ENCODE data around the gene TNPO3.
"Not testable (repeated sequence)": the region's sequence is repeated elsewhere in the genome, so short reads cannot be mapped to it uniquely, and the experiment has no call there.

Gene TNPO3

DNA sequence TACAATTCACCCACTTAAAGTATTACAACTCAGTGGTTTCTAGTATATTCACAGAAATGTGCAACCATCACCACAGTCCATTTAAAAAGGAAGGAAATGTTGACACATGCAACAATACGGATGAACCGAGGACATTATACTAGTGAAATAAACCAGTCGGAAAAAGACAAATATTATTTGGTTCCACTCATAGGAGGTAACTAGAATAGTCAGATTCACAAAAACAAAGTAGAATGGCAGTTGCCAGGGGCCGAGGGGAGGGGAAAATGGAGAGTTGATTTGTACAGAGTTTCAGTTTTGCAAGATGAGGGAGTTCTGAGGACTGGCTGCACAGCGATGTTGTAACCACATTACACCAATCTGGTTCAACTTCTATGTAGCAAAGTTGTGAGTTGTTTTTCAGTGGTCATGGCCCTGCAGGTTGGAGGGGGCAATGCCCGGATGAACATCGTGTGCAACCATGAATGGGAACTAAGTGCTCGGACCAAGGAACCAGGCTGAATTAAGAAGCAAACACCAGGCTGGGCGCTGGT, 17.6 kb upstream of the TNPO3 start:
- H3K4me2 ChIP-seq (ENCODE audit: low read length), result peak overlapping the region; percentile 50
- H3K79me2 ChIP-seq (ENCODE audit: low read length), result no peaks in the 10 kb centered on the region
- H3K4me1 ChIP-seq (ENCODE audit: low read length), result peaks cover 44% of the 10 kb centered on the region
- peaks cover 5% of the 10 kb centered on the region; the same call in 1 of the 2 replicates for H3K27me3 ChIP-seq (ENCODE audit: low read depth, low read length)
- no peak for TF ChIP-seq EZH2phosphoT487 (IDR thresholded peaks at IDR 0.05; ENCODE audit: low read depth)
- TF ChIP-seq, protein P1, sequence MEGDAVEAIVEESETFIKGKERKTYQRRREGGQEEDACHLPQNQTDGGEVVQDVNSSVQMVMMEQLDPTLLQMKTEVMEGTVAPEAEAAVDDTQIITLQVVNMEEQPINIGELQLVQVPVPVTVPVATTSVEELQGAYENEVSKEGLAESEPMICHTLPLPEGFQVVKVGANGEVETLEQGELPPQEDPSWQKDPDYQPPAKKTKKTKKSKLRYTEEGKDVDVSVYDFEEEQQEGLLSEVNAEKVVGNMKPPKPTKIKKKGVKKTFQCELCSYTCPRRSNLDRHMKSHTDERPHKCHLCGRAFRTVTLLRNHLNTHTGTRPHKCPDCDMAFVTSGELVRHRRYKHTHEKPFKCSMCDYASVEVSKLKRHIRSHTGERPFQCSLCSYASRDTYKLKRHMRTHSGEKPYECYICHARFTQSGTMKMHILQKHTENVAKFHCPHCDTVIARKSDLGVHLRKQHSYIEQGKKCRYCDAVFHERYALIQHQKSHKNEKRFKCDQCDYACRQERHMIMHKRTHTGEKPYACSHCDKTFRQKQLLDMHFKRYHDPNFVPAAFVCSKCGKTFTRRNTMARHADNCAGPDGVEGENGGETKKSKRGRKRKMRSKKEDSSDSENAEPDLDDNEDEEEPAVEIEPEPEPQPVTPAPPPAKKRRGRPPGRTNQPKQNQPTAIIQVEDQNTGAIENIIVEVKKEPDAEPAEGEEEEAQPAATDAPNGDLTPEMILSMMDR (IDR thresholded peaks at IDR 0.05; ENCODE audit: low read depth, low read length), result no peak
- peak overlapping the region; percentile 24; the same call in 1 of the 2 replicates for H3K4me3 ChIP-seq (ENCODE audit: low read length)
- no peak overlapping the region for H3K27ac ChIP-seq (ENCODE audit: low read length)
- H4K20me1 ChIP-seq (ENCODE audit: insufficient read depth, low read length), result no peaks in the 10 kb centered on the region
- no peaks in the 10 kb centered on the region for H3K36me3 ChIP-seq (replicated peaks; ENCODE audit: low read depth, low read length)
- no peak overlapping the region for H3K9ac ChIP-seq (ENCODE audit: low read length)
- H3K9me3 ChIP-seq (ENCODE audit: insufficient read depth, low read length), result no peaks in the 10 kb centered on the region
- peak overlapping the region; percentile 60; the same call in 1 of the 2 replicates for H2AFZ ChIP-seq (ENCODE audit: low read depth, low read length)

DNA sequence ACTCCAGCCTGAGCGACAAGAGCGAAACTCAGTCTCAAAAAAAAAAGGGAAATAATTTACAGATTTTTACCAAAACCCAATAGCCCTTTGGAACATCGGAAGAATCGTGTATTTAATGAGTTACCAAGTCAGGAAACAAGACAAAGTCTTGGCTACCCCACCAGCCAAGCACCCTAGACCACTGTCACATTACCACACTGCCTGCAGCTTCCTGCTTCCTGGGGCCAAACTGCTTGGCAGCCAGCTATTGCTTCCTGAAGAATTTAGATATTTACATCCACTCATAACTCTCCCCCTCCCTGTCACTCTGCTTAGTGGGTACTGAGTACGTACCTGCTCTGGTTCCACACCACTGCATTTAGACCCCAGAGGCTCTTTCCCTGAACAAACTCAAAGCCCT, 14.1 kb upstream of the TNPO3 start:
- H3K36me3 ChIP-seq (replicated peaks; ENCODE audit: low read depth, low read length), result no peaks in the 10 kb centered on the region
- H3K9me3 ChIP-seq (ENCODE audit: insufficient read depth, low read length), result no peaks in the 10 kb centered on the region
- 0 out of 2 replicates have a peak overlapping the region, but pooled peaks have one; percentile 27 for H2AFZ ChIP-seq (ENCODE audit: low read depth, low read length)
- no peaks in the 10 kb centered on the region for H3K79me2 ChIP-seq (ENCODE audit: low read length)
- no peak overlapping the region for H3K4me3 ChIP-seq (ENCODE audit: low read length)
- H3K4me1 ChIP-seq (ENCODE audit: low read length), result peaks cover 74% of the 10 kb centered on the region
- no peak overlapping the region for H3K27ac ChIP-seq (ENCODE audit: low read length)
- no peak overlapping the region for H3K9ac ChIP-seq (ENCODE audit: low read length)
- H3K4me2 ChIP-seq (ENCODE audit: low read length), result peak overlapping the region; percentile 23; the same call in 1 of the 2 replicates
- TF ChIP-seq, protein P1 (IDR thresholded peaks at IDR 0.05; ENCODE audit: low read depth, low read length), result no peak
- no peak for TF ChIP-seq EZH2phosphoT487 (IDR thresholded peaks at IDR 0.05; ENCODE audit: low read depth)
- peaks cover 5% of the 10 kb centered on the region; the same call in 1 of the 2 replicates for H3K27me3 ChIP-seq (ENCODE audit: low read depth, low read length)
- no peaks in the 10 kb centered on the region for H4K20me1 ChIP-seq (ENCODE audit: insufficient read depth, low read length)

DNA sequence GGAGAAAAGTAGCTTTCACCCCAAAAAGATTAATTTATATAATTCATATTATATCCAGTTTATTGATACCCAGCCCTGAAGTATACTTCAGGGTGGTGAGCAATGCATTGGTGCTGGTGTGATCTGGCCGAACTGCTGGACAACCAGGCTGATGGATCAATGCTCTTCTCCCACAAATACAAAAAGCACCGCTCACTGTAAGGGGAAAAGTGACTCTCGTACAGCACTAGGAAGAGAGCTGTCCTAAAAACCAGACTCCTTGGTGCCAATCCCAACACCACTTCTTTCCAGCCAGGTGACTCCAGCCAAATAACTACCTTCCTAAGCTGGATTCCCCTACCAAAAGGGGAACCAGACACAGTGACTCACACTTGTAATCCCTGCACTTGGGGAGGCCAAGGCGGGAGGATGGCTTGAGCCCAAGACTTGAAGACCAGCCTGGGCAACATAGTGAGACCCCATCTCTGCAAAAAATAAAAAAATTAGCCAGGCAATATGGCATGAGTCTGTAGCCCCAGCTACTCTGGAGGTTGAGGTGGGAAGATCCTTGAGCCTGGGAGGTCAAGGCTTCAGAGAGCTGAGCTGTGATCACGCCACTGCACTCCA, 13.1 kb upstream of the TNPO3 start:
- H3K4me3 ChIP-seq (ENCODE audit: low read length), result no peak overlapping the region
- peak overlapping the region; percentile 72 for H3K4me2 ChIP-seq (ENCODE audit: low read length)
- no peaks in the 10 kb centered on the region for H3K79me2 ChIP-seq (ENCODE audit: low read length)
- H4K20me1 ChIP-seq (ENCODE audit: insufficient read depth, low read length), result no peaks in the 10 kb centered on the region
- H3K36me3 ChIP-seq (replicated peaks; ENCODE audit: low read depth, low read length), result no peaks in the 10 kb centered on the region
- TF ChIP-seq, protein P1 (IDR thresholded peaks at IDR 0.05; ENCODE audit: low read depth, low read length), result no peak
- no peak for TF ChIP-seq EZH2phosphoT487 (IDR thresholded peaks at IDR 0.05; ENCODE audit: low read depth)
- H3K4me1 ChIP-seq (ENCODE audit: low read length), result peaks cover 67% of the 10 kb centered on the region
- H2AFZ ChIP-seq (ENCODE audit: low read depth, low read length), result no peak overlapping the region
- peaks cover 5% of the 10 kb centered on the region; the same call in 1 of the 2 replicates for H3K27me3 ChIP-seq (ENCODE audit: low read depth, low read length)
- H3K9ac ChIP-seq (ENCODE audit: low read length), result 0 out of 2 replicates have a peak overlapping the region, but pooled peaks have one; percentile 11
- no peaks in the 10 kb centered on the region for H3K9me3 ChIP-seq (ENCODE audit: insufficient read depth, low read length)
- H3K27ac ChIP-seq (ENCODE audit: low read length), result 0 out of 2 replicates have a peak overlapping the region, but pooled peaks have one; percentile 23

DNA sequence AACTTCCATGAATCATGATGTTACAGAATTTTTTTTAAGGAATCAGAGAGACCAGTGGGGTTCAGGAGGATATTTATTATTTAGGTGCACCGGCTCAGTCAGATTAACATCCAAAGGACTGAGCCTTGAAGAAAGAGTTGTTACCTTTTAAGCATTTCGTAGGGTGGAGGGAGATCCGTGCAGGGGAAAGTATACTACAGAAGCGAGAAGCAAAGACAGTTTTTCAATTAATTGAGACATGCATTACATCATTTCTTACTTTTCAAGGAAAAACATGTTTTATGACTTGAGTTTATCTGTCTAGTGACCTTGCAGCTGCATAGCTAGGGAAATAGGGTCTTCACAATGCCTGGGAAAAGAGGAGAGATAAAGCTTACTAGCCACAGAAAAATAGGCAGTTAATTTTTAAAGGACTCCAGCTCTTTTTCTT, 12.2 kb upstream of the TNPO3 start:
- Histone ChIP-seq H3K4me2 (ENCODE audit: low read length) (peak overlapping the region; percentile 72), H3K4me3 (ENCODE audit: low read length) (peak overlapping the region; percentile 55)
- H3K9me3 ChIP-seq (ENCODE audit: insufficient read depth, low read length), result not testable (repeated sequence)

More for the DNA sequence above, 12.2 kb upstream of the TNPO3 start:
- H3K9ac ChIP-seq (ENCODE audit: low read length), result peak overlapping the region; percentile 11; the same call in 1 of the 2 replicates
- not testable (repeated sequence) for H3K27me3 ChIP-seq (ENCODE audit: low read depth, low read length); H2AFZ ChIP-seq (ENCODE audit: low read depth, low read length); H3K79me2 ChIP-seq (ENCODE audit: low read length); H4K20me1 ChIP-seq (ENCODE audit: insufficient read depth, low read length); H3K36me3 ChIP-seq (replicated peaks; ENCODE audit: low read depth, low read length)
- H3K4me1 ChIP-seq (ENCODE audit: low read length), result peaks cover 58% of the 10 kb centered on the region
- H3K27ac ChIP-seq (ENCODE audit: low read length), result peak overlapping the region; percentile 23

Measured in OCI-LY3 (cell line).